ENCODE results near the gene MTHFR.

GRCh38 chr1:11772458-11772857, 33.3 kb downstream of the MTHFR start:
- TF ChIP-seq, protein P1, sequence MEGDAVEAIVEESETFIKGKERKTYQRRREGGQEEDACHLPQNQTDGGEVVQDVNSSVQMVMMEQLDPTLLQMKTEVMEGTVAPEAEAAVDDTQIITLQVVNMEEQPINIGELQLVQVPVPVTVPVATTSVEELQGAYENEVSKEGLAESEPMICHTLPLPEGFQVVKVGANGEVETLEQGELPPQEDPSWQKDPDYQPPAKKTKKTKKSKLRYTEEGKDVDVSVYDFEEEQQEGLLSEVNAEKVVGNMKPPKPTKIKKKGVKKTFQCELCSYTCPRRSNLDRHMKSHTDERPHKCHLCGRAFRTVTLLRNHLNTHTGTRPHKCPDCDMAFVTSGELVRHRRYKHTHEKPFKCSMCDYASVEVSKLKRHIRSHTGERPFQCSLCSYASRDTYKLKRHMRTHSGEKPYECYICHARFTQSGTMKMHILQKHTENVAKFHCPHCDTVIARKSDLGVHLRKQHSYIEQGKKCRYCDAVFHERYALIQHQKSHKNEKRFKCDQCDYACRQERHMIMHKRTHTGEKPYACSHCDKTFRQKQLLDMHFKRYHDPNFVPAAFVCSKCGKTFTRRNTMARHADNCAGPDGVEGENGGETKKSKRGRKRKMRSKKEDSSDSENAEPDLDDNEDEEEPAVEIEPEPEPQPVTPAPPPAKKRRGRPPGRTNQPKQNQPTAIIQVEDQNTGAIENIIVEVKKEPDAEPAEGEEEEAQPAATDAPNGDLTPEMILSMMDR (IDR thresholded peaks at IDR 0.05; ENCODE audit: insufficient read depth, low read length) = no peak
- TF ChIP-seq, protein P2, sequence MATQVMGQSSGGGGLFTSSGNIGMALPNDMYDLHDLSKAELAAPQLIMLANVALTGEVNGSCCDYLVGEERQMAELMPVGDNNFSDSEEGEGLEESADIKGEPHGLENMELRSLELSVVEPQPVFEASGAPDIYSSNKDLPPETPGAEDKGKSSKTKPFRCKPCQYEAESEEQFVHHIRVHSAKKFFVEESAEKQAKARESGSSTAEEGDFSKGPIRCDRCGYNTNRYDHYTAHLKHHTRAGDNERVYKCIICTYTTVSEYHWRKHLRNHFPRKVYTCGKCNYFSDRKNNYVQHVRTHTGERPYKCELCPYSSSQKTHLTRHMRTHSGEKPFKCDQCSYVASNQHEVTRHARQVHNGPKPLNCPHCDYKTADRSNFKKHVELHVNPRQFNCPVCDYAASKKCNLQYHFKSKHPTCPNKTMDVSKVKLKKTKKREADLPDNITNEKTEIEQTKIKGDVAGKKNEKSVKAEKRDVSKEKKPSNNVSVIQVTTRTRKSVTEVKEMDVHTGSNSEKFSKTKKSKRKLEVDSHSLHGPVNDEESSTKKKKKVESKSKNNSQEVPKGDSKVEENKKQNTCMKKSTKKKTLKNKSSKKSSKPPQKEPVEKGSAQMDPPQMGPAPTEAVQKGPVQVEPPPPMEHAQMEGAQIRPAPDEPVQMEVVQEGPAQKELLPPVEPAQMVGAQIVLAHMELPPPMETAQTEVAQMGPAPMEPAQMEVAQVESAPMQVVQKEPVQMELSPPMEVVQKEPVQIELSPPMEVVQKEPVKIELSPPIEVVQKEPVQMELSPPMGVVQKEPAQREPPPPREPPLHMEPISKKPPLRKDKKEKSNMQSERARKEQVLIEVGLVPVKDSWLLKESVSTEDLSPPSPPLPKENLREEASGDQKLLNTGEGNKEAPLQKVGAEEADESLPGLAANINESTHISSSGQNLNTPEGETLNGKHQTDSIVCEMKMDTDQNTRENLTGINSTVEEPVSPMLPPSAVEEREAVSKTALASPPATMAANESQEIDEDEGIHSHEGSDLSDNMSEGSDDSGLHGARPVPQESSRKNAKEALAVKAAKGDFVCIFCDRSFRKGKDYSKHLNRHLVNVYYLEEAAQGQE (IDR thresholded peaks at IDR 0.05; ENCODE audit: insufficient replicate concordance, low read depth) = no peak

Measured in HL-60 (cell line).